Common myeloid progenitor, CD34-positive (primary cell): Measurements from ENCODE around the gene FAM222B.
"Not testable (repeated sequence)": the region's sequence is repeated elsewhere in the genome, so short reads cannot be mapped to it uniquely, and the experiment has no call there.

Experiments
- CTCF ChIA-PET: fragments of 350-600 bp; sonication (Branson Sonifier 250); formaldehyde crosslinking; loops from one replicate; lab custom pipeline; 2021; ENCODE audit warnings: antibody characterized with exemption; lab: Charles Lee
- POLR2A ChIA-PET: fragments of 350-600 bp; sonication (Branson Sonifier 250); formaldehyde crosslinking; loops from one replicate; lab custom pipeline; 2021; ENCODE audit warnings: antibody characterized with exemption; lab: Charles Lee
- DNase-seq, 3 donors: peaks; one replicate each; pipeline versions ENCODE4 v3.0.0 to v3.0.0-alpha.2; 2013
- H3K27ac ChIP-seq, 2 experiments: 1 replicate in 1 of 2; 2 replicates in 1 of 2; pipeline ENCODE4 v1.7.0; 2013; ENCODE audit warnings: inconsistent platforms in 2 of 2, low read length in 2 of 2, mild to moderate bottlenecking in 2 of 2, low read depth in 1 of 2, moderate library complexity in 1 of 2; ENCODE audit not compliant: severe bottlenecking in 2 of 2, insufficient read depth in 1 of 2, poor library complexity in 1 of 2
- H3K27me3 ChIP-seq, 5 experiments: replicated peaks in 2 of 5; 1 replicate in 3 of 5; 2 replicates in 2 of 5; pipeline versions ENCODE4 v1.6.1 to v1.7.0; 2013; ENCODE audit warnings: low read length in 4 of 5, mild to moderate bottlenecking in 2 of 5, moderate library complexity in 2 of 5, inconsistent platforms in 1 of 5; ENCODE audit not compliant: insufficient read depth in 5 of 5, control insufficient read depth in 4 of 5
- H3K36me3 ChIP-seq, 4 experiments: 1 replicate in 2 of 4; 2 replicates in 2 of 4; pipeline versions ENCODE4 v1.6.1 to v1.7.0; 2013; ENCODE audit warnings: low read length in 3 of 4, control low read depth in 1 of 4, mild to moderate bottlenecking in 1 of 4; ENCODE audit not compliant: control insufficient read depth in 4 of 4, insufficient read depth in 4 of 4
- H3K4me1 ChIP-seq, 4 experiments: 1 replicate in 3 of 4; 2 replicates in 1 of 4; pipeline versions ENCODE4 v1.6.1 to v1.7.1; 2013; ENCODE audit warnings: low read length in 3 of 4, mild to moderate bottlenecking in 3 of 4, control low read depth in 1 of 4, inconsistent platforms in 1 of 4, moderate library complexity in 1 of 4; ENCODE audit not compliant: control insufficient read depth in 4 of 4, insufficient read depth in 4 of 4; ENCODE audit errors: control extremely low read depth in 1 of 4
- H3K4me3 ChIP-seq, 7 experiments: 1 replicate in 4 of 7; 2 replicates in 3 of 7; pipeline versions ENCODE4 v1.5.1 to v1.7.0; 2013; ENCODE audit warnings: mild to moderate bottlenecking in 7 of 7, low read length in 6 of 7, moderate library complexity in 6 of 7, inconsistent platforms in 2 of 7, low read depth in 2 of 7, control low read depth in 1 of 7; ENCODE audit not compliant: insufficient read depth in 4 of 7, control insufficient read depth in 1 of 7; ENCODE audit errors: extremely low read depth in 1 of 7
- H3K9me3 ChIP-seq, 5 experiments: 1 replicate in 4 of 5; 2 replicates in 1 of 5; pipeline versions ENCODE4 v1.6.1 to v1.7.1; 2013; ENCODE audit warnings: low read length in 4 of 5, mild to moderate bottlenecking in 2 of 5, inconsistent platforms in 1 of 5, low read depth in 1 of 5, moderate library complexity in 1 of 5; ENCODE audit not compliant: control insufficient read depth in 4 of 5, insufficient read depth in 2 of 5; ENCODE audit errors: control extremely low read depth in 1 of 5
- WGBS: methylation state at CpG from one replicate; pipeline ENCODE4 v1.1.5; 2013; ENCODE audit not compliant: insufficient coverage; 5-methylcytosine and 5-hydroxymethylcytosine counted together

The FAM222B gene

DNA sequence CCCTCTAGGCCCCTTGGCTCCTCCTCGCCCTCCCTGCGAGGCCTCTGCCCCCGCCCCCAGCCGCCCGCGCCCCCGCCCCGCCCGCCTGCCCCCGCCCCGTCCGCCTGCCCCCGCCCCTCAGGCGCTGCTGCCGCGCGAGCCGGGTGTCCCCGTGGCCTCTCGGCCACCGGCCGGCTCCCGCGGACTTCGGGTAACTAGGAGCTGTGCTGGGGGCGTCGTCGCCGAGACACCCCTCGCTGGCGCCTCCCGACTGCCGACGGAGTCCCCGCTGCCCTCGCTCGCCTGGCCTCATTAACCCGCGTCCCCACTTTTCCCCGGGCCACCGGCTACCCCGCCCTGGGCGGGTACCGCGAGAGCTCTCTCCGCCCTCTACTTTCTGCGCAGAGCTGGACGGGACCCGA is 116.4 kb downstream of the FAM222B start, which contains the start of gene TLCD1:
TLCD1 (minus strand) TSS at position 8 of the 401 bp plus-strand sequence. CDS start 136 bp downstream, outside the sequence.
- ChIA-PET POLR2A (interaction anchor here (1.0 to 3.6 kb wide), 4 partner anchors 15 to 30 kb away, joined by 3 to 87 read pairs (median 7); partner anchors contain the start of genes PROCA1 and TRAF4), CTCF (interaction anchor here (0.6 to 17.9 kb wide), 21 partner anchors 9 to 1271 kb away, joined by 3 to 507 read pairs (median 5); partner anchors contain the start of genes DHRS13, PROCA1 and TRAF4)
- peak; percentile 61 to 80 (median 79) for DNase-seq
- 0% methylated on average over 37 of the region's 49 CpGs for WGBS
- Histone ChIP-seq H3K27me3 (no peaks in the 10 kb centered on the region), H3K4me3 (peak within 1 kb of the TSS; percentile 51 to 91 (median 83)), H3K4me1 (peaks cover 8 to 63% (median 48%) of the 10 kb centered on the region in 4 experiments), H3K9me3 (no peaks in the 10 kb centered on the region), H3K36me3 (peaks cover 8 to 38% (median 34%) of the 10 kb centered on the region in 4 experiments), H3K27ac (peak within 1 kb of the TSS in 1 of 2 experiments; percentile 94)

DNA sequence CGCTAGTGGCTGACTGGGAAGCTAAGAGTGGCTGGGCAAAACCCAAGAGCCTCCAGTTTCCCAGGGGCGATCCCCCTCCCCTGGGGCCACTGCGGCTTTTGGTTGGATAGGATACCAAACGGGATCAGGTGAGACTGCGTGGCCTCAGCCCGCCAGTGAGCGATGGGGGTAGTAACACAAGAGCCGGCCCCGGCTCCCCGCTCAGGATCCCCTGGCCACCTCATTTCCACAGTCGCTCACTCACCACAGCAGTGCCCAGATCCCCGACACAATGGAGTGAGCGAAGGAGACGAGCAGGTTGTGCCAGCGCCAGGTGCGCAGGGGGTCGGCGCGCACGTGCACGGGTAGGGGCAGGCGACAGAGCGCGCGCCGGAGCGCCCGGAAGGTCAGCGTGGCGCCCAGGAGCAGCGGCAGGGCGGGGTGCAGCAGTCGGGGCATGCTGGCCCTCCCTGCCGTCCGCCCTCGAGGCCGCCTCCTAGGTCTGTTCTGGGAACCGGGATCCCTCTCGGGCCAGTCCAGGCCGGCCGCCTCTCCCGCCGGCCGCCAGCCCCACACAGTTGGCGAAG is 116.8 kb downstream of the FAM222B start:
- peak overlapping the region in 1 of 2 experiments; percentile 61 for H3K27ac ChIP-seq
- H3K4me1 ChIP-seq, result peaks cover 9 to 68% (median 53%) of the 10 kb centered on the region in 4 experiments
- H3K4me3 ChIP-seq, result peak overlapping the region; percentile 27 to 91 (median 67)
- CTCF ChIA-PET, result interaction anchor here (1.0 to 17.9 kb wide), 17 partner anchors 9 to 1271 kb away, joined by 3 to 507 read pairs (median 6); partner anchors contain the start of genes DHRS13, PROCA1 and TRAF4
- POLR2A ChIA-PET, result interaction anchor here (1.1 to 3.6 kb wide), 3 partner anchors 16 to 30 kb away, joined by 5 to 87 read pairs (median 9); partner anchors contain the start of gene TRAF4
- H3K9me3 ChIP-seq, result no peaks in the 10 kb centered on the region
- no peaks in the 10 kb centered on the region for H3K27me3 ChIP-seq
- H3K36me3 ChIP-seq, result peaks cover 8 to 43% (median 34%) of the 10 kb centered on the region in 4 experiments
- DNase-seq, result no peak
- 3% methylated on average over 25 of the region's 45 CpGs for WGBS

DNA sequence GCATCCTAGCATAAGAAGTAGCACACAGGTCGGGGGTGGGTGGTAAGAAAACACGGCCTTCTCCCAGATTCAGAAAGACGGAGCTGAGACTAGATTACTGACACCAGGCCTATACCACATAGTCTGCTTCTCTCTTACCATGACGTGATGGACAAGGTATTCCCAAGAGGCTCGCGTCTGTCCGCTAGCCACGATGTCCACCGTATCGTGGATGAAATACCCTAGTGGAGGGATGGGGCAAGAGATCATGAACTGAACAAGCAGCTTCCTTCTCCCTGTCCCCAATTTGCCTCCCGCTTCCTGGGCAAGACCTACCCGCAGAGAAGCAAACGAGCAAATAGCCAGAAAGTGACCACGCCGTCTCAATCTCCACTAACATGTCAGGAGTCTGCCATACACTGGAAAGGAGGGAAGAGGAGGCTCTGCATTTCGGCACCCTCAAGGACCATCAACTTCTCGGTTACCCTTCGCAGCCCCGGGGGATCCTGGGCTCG is 117.4 kb downstream of the FAM222B start:
- H3K27me3 ChIP-seq, result no peaks in the 10 kb centered on the region
- ChIA-PET POLR2A (interaction anchor here (0.5 to 0.6 kb wide), 2 partner anchors 21 to 1379 kb away, joined by 3 read pairs; no protein-coding TSS in a partner anchor), CTCF (interaction anchor here (1.1 to 17.9 kb wide), 6 partner anchors 14 to 392 kb away, joined by 3 to 507 read pairs (median 14); partner anchors contain the start of genes PROCA1 and TRAF4)
- H3K4me3 ChIP-seq, result peak overlapping the region in 6 of 7 experiments; percentile 50 to 91 (median 67)
- H3K4me1 ChIP-seq, result peaks cover 9 to 68% (median 57%) of the 10 kb centered on the region in 4 experiments
- H3K9me3 ChIP-seq, result no peaks in the 10 kb centered on the region
- 63% methylated on average over 13 of the region's 20 CpGs for WGBS
- H3K27ac ChIP-seq, result peak overlapping the region in 1 of 2 experiments; percentile 61
- H3K36me3 ChIP-seq, result peaks cover 8 to 49% (median 34%) of the 10 kb centered on the region in 4 experiments
- DNase-seq, result peak in 1 of 3 donors; percentile 28

DNA sequence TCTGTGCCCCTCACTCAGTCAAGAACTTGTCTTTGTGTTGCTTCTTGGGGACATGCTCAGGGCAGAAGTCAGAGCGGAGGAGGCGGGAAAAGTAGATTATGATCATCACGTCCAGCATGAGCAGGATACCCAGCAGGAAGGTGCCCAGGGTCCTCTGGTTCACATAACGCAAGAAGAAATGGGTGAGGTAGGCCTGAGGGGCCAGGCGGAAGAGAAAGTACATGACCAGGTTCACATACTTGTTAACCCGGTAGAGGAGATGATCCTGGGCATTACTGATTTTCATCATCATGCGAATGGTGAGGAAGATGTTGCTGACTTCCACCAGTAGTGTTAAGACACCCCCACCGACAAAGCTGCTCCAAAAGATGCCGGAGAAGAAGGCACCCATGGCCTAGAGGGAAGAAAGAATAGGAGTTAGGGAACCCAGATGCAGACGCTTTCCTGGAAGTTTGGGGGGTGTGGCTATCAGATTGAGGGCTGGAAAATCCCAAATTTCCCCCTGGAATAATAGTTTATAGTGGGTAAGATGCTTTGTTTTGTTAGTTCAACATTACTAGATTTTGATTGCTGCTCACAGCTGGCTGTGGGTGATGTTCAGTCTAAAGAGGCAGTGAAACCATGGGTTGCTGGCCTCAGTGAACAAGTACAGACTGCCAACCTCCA is 118.0 kb downstream of the FAM222B start:
- Histone ChIP-seq H3K4me3 (peak overlapping the region in 1 of 7 experiments; percentile 67), H3K27ac (no peak overlapping the region), H3K9me3 (no peaks in the 10 kb centered on the region), H3K27me3 (no peaks in the 10 kb centered on the region), H3K4me1 (peaks cover 9 to 68% (median 58%) of the 10 kb centered on the region in 4 experiments), H3K36me3 (peaks cover 8 to 50% (median 34%) of the 10 kb centered on the region in 4 experiments)
- WGBS, result 96% methylated on average over 10 of the region's 10 CpGs
- ChIA-PET CTCF (interaction anchor here (1.1 to 17.9 kb wide), 5 partner anchors 13 to 393 kb away, joined by 3 to 507 read pairs (median 7); partner anchors contain the start of genes PROCA1 and TRAF4), POLR2A (interaction anchor here (0.5 to 0.6 kb wide), 2 partner anchors 21 to 1380 kb away, joined by 3 read pairs; no protein-coding TSS in a partner anchor)
- no peak for DNase-seq

DNA sequence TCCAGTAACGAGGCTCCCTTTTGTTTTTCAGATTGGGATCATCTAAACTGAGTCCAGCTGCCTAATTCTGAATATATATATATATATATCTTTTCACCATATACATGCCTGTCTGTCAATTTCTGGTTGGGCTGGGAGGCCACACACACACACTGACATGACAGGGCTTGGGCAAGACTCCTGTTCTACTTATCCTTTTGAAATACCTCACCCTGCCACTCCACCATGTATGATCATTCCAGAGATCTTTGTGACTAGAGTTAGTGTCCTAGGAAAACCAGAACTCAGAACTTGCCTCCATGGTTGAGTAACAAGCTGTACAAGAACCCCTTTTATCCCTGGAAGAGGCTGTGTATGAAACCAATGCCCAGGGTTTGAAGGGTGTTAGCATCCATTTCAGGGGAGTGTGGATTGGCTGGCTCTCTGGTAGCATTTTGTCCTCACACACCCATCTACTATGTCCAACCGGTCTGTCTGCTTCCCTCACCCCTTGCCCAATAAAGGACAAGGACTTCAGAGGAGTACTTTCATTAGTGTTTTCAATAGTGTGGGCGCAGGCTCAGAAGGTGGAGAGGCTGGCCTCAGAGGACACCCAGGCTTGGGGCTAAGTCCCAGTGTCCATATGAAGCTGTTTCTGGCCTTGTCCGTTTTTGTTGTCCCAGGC is 118.6 kb downstream of the FAM222B start:
- H3K4me3 ChIP-seq, H3K27me3 ChIP-seq, DNase-seq, H3K27ac ChIP-seq, POLR2A ChIA-PET, H3K9me3 ChIP-seq: not testable (repeated sequence)
- H3K4me1 ChIP-seq, result peaks cover 9 to 69% (median 58%) of the 10 kb centered on the region in 4 experiments
- WGBS, result 100% methylated on average over 3 of the region's 4 CpGs
- CTCF ChIA-PET, result interaction anchor here (6.7 to 17.9 kb wide), 2 partner anchors 22 to 39 kb away, joined by 84 to 507 read pairs; partner anchors contain the start of gene TRAF4
- peaks cover 8 to 50% (median 34%) of the 10 kb centered on the region in 4 experiments for H3K36me3 ChIP-seq

DNA sequence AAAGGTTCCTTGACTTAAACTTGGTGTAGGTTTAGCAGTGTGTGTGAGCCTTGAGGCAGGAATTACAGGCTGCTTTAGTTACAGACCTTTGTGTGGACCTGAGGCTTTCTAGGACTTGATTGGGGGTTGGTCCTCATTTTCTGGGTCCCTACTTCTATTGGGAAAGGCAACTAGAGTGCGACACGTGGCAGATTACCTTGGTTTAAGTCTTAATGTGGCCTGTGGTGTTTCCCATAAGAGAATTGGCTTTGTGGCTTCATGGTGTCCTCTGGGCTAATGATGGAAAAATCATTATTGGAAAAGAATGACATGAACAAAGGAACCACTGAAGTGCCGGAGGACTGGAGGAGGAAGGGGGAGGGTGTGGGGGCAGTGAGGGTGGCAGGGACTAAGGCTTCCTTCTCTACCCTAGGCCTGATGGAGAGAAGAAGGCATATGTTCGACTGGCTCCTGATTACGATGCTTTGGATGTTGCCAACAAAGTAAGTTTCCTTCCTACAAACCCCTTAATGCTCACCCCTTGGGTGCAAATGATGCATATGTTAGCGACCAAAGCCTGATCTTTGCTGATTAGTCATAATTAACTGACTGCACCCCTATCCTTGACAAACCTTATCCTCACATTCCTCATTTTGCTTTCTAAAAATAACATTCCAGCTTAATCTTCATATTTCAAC is 119.3 kb downstream of the FAM222B start:
- Histone ChIP-seq H3K4me3 (no peak overlapping the region), H3K27me3 (no peaks in the 10 kb centered on the region), H3K36me3 (peaks cover 8 to 50% (median 34%) of the 10 kb centered on the region in 4 experiments), H3K9me3 (no peaks in the 10 kb centered on the region), H3K27ac (no peak overlapping the region), H3K4me1 (peaks cover 13 to 71% (median 63%) of the 10 kb centered on the region in 4 experiments)
- ChIA-PET POLR2A (no interaction called here), CTCF (interaction anchor here (6.7 to 17.9 kb wide), 2 partner anchors 23 to 40 kb away, joined by 84 to 507 read pairs; partner anchors contain the start of gene TRAF4)
- 92% methylated on average over 4 of the region's 6 CpGs for WGBS
- DNase-seq, result no peak
